NCI-H345 (cell line): ENCODE measurements around the gene RELB.
A peak's percentile ranks its signal among the peaks of the same experiment; 100 is the strongest.
"Not testable (repeated sequence)": the region's sequence is repeated elsewhere in the genome, so short reads cannot be mapped to it uniquely, and the experiment has no call there.

Source experiments
- DNase-seq: peaks from one replicate; lab custom pipeline; 2025; lab: John Stamatoyannopoulos, UW

RELB gene

GRCh38 chr19:44987148-44987675 lies 14.1 kb upstream of the RELB start:
- no peak for DNase-seq

- no peak for DNase-seq
Measured at GRCh38 chr19:44988273-44988672, 13.0 kb upstream of the RELB start.

GRCh38 chr19:44988896-44989556 lies 12.2 kb upstream of the RELB start:
- DNase-seq = no peak

- DNase-seq = no peak
Measured at GRCh38 chr19:44990459-44990858, 10.8 kb upstream of the RELB start.

- DNase-seq = no peak
Measured at GRCh38 chr19:44990966-44991365, 10.3 kb upstream of the RELB start.

- DNase-seq = no peak
Measured at GRCh38 chr19:44992336-44993163, 8.7 kb upstream of the RELB start.

- no peak for DNase-seq
Measured at GRCh38 chr19:44993526-44993925, 7.7 kb upstream of the RELB start.

GRCh38 chr19:44993926-44994537 lies 7.2 kb upstream of the RELB start:
- no peak for DNase-seq

- no peak for DNase-seq
Measured at GRCh38 chr19:44998025-44998424, 3.2 kb upstream of the RELB start.

- DNase-seq = not testable (repeated sequence)
Measured at GRCh38 chr19:44999131-44999925, 1.9 kb upstream of the RELB start.

GRCh38 chr19:45000665-45001064 lies 599 bp upstream of the RELB start:
- DNase-seq = not testable (repeated sequence)

GRCh38 chr19:45003485-45003884 lies 2.2 kb downstream of the RELB start:
- DNase-seq = no peak

GRCh38 chr19:45005787-45006186 lies 4.5 kb downstream of the RELB start:
- no peak for DNase-seq

GRCh38 chr19:45008552-45008951 lies 7.3 kb downstream of the RELB start:
- no peak for DNase-seq

- DNase-seq = no peak
Measured at GRCh38 chr19:45009625-45010255, 8.5 kb downstream of the RELB start.

GRCh38 chr19:45010306-45010705 lies 9.0 kb downstream of the RELB start:
- no peak for DNase-seq

GRCh38 chr19:45011959-45012358 lies 10.7 kb downstream of the RELB start:
- no peak for DNase-seq

- DNase-seq = peak; percentile 17
Measured at GRCh38 chr19:45016388-45017314, 15.4 kb downstream of the RELB start.

- DNase-seq = no peak
Measured at GRCh38 chr19:45019187-45019586, 17.9 kb downstream of the RELB start.

GRCh38 chr19:45020071-45020470 lies 18.8 kb downstream of the RELB start:
- DNase-seq = no peak
